Activated naive CD8-positive, alpha-beta T cell treated with anti-CD3 and anti-CD28 coated beads, Interleukin-2, amount 50 U/mL, for 24 hours (primary cell): ENCODE measurements around the gene MIA2.
"Not testable (repeated sequence)": the region's sequence is repeated elsewhere in the genome, so short reads cannot be mapped to it uniquely, and the experiment has no call there.

Experiments
- ATAC-seq: fragments of 150-1000 bp; cut with Tn5 transposase; one replicate; pipeline ENCODE4 v1.10.0; 2021
- DNase-seq: peaks from one replicate; pipeline ENCODE4 v3.0.0; 2021
- H3K27ac Mint-ChIP-seq: one replicate; pipeline ENCODE4 v1.8.0; 2021; ENCODE audit warnings: mild to moderate bottlenecking, mixed read lengths
- H3K27me3 Mint-ChIP-seq: one replicate; pipeline ENCODE4 v1.8.0; 2021; ENCODE audit warnings: mixed read lengths
- H3K36me3 Mint-ChIP-seq: one replicate; pipeline ENCODE4 v1.8.0; 2021; ENCODE audit warnings: low read depth, mixed read lengths
- H3K4me1 Mint-ChIP-seq: one replicate; pipeline ENCODE4 v1.8.0; 2021; ENCODE audit warnings: mixed read lengths
- H3K4me3 Mint-ChIP-seq: one replicate; pipeline ENCODE4 v1.8.0; 2021; ENCODE audit warnings: mild to moderate bottlenecking, moderate library complexity, mixed read lengths
- H3K9me3 Mint-ChIP-seq: one replicate; pipeline ENCODE4 v1.8.0; 2021; ENCODE audit warnings: mixed read lengths

MIA2 gene

DNA sequence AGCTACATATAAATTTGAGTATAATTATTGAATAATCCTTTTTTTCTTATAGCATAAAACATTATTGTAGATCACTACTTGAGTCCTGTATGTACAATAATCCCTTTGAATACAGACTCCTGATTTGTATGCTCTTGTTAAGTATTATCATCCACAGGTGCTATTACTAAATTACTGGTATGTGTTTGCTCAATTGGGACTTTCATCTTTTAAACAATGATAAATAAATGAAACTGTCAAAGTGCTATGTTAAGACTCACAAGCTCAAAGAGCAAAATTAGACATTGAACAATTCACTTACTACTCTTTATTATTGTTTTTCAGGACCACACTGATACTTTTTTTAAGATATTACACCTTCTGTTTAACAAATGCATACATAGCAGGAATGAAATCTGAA lies 17.8 kb downstream of the MIA2 start:
- no peaks in the 10 kb centered on the region for H3K36me3 Mint-ChIP-seq
- no peak overlapping the region for H3K27ac Mint-ChIP-seq
- ATAC-seq = no peak
- peaks cover 6% of the 10 kb centered on the region for H3K4me1 Mint-ChIP-seq
- H3K4me3 Mint-ChIP-seq = no peak overlapping the region
- H3K9me3 Mint-ChIP-seq = no peaks in the 10 kb centered on the region
- DNase-seq = no peak
- H3K27me3 Mint-ChIP-seq = peaks cover 3% of the 10 kb centered on the region

GRCh38 chr14:39257388-39257787 lies 23.7 kb downstream of the MIA2 start:
- not testable (repeated sequence) for H3K27me3 Mint-ChIP-seq

GRCh38 chr14:39258782-39259545 lies 25.2 kb downstream of the MIA2 start:
- H3K36me3 Mint-ChIP-seq = peaks cover 2% of the 10 kb centered on the region
- H3K4me1 Mint-ChIP-seq = peaks cover 10% of the 10 kb centered on the region
- H3K27ac Mint-ChIP-seq = no peak overlapping the region
- ATAC-seq (no peak), DNase-seq (no peak)
- peaks cover 20% of the 10 kb centered on the region for H3K9me3 Mint-ChIP-seq
- H3K27me3 Mint-ChIP-seq = no peaks in the 10 kb centered on the region
- no peak overlapping the region for H3K4me3 Mint-ChIP-seq

More at GRCh38 chr14:39257388-39257787, 23.7 kb downstream of the MIA2 start:
- peaks cover 17% of the 10 kb centered on the region for H3K9me3 Mint-ChIP-seq
- H3K27ac Mint-ChIP-seq, H3K4me3 Mint-ChIP-seq, DNase-seq, H3K36me3 Mint-ChIP-seq, H3K4me1 Mint-ChIP-seq, ATAC-seq: not testable (repeated sequence)

GRCh38 chr14:39260161-39260560 lies 26.4 kb downstream of the MIA2 start:
- peaks cover 11% of the 10 kb centered on the region for H3K4me1 Mint-ChIP-seq
- not testable (repeated sequence) for ATAC-seq

GRCh38 chr14:39262214-39262613 lies 28.5 kb downstream of the MIA2 start:
- not testable (repeated sequence) for H3K27me3 Mint-ChIP-seq, DNase-seq, H3K36me3 Mint-ChIP-seq, H3K27ac Mint-ChIP-seq, H3K4me3 Mint-ChIP-seq, ATAC-seq
- Mint-ChIP-seq H3K9me3 (peaks cover 21% of the 10 kb centered on the region), H3K4me1 (peaks cover 16% of the 10 kb centered on the region)

More at GRCh38 chr14:39260161-39260560, 26.4 kb downstream of the MIA2 start:
- H3K9me3 Mint-ChIP-seq = peaks cover 21% of the 10 kb centered on the region
- H3K4me3 Mint-ChIP-seq, H3K27ac Mint-ChIP-seq, H3K36me3 Mint-ChIP-seq, DNase-seq, H3K27me3 Mint-ChIP-seq: not testable (repeated sequence)

- no peak overlapping the region for H3K27ac Mint-ChIP-seq
- no peak for ATAC-seq
Measured at GRCh38 chr14:39264057-39264456, 30.3 kb downstream of the MIA2 start.

DNA sequence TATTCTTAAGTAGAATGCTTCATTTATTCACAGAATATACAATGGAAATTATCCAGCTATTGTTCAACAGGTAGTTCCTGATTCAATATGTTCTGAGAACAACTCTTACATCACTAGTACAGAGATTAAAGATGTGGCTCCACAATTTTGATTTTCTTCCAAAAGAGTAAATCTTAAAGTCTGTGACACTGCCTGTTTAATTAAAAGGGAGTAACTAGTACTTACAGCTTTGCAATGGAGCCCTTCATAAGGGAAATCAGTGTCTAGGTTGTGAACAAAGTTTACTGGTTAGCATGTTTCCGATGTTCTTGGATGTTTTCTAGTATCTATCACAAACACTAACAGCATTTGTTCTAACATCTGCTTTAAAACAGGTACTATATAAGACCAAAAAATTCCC lies 30.8 kb downstream of the MIA2 start:
- no peak overlapping the region for H3K4me3 Mint-ChIP-seq
- no peak for DNase-seq
- H3K36me3 Mint-ChIP-seq = no peaks in the 10 kb centered on the region
- no peak for ATAC-seq
- H3K9me3 Mint-ChIP-seq = peaks cover 10% of the 10 kb centered on the region
- H3K27ac Mint-ChIP-seq = no peak overlapping the region
- peaks cover 36% of the 10 kb centered on the region for H3K4me1 Mint-ChIP-seq
- no peaks in the 10 kb centered on the region for H3K27me3 Mint-ChIP-seq

More at GRCh38 chr14:39264057-39264456, 30.3 kb downstream of the MIA2 start:
- H3K4me1 Mint-ChIP-seq = peaks cover 31% of the 10 kb centered on the region
- DNase-seq = no peak
- H3K4me3 Mint-ChIP-seq = no peak overlapping the region
- no peaks in the 10 kb centered on the region for H3K36me3 Mint-ChIP-seq
- no peaks in the 10 kb centered on the region for H3K27me3 Mint-ChIP-seq
- peaks cover 10% of the 10 kb centered on the region for H3K9me3 Mint-ChIP-seq

DNA sequence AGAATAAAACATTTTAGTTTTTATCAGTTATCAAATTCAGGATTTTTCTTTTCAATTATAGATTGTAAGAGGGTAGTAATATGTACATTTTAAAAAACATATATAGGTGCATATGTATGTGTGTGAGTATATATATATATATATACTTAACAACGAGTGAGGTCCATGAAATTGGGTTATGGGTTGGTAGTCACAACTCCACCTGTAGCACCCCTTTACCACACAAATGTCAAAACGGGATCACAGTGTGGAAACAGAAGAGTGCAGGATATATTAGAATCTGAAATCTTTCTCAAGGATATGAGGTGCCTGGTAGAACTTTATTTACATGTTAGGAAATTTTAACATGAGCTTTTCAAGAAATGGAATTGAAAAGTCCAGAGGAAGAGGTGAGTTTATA lies 31.3 kb downstream of the MIA2 start:
- no peak overlapping the region for H3K4me3 Mint-ChIP-seq
- DNase-seq = no peak
- H3K36me3 Mint-ChIP-seq = no peaks in the 10 kb centered on the region
- H3K9me3 Mint-ChIP-seq = peaks cover 6% of the 10 kb centered on the region
- no peaks in the 10 kb centered on the region for H3K27me3 Mint-ChIP-seq
- ATAC-seq = no peak
- H3K4me1 Mint-ChIP-seq = peaks cover 41% of the 10 kb centered on the region
- no peak overlapping the region for H3K27ac Mint-ChIP-seq

GRCh38 chr14:39265806-39266524 lies 32.2 kb downstream of the MIA2 start:
- ATAC-seq (no peak), DNase-seq (no peak)
- H3K4me1 Mint-ChIP-seq = peaks cover 50% of the 10 kb centered on the region
- peaks cover 4% of the 10 kb centered on the region for H3K9me3 Mint-ChIP-seq
- peak overlapping the region; percentile 78 for H3K4me3 Mint-ChIP-seq
- no peaks in the 10 kb centered on the region for H3K27me3 Mint-ChIP-seq
- no peaks in the 10 kb centered on the region for H3K36me3 Mint-ChIP-seq
- H3K27ac Mint-ChIP-seq = peak overlapping the region; percentile 91

- H3K27ac Mint-ChIP-seq = peak overlapping the region; percentile 91
- peak overlapping the region; percentile 78 for H3K4me3 Mint-ChIP-seq
- no peaks in the 10 kb centered on the region for H3K27me3 Mint-ChIP-seq
- ATAC-seq (no peak), DNase-seq (peak; percentile 44)
- H3K9me3 Mint-ChIP-seq = peaks cover 4% of the 10 kb centered on the region
- H3K36me3 Mint-ChIP-seq = no peaks in the 10 kb centered on the region
- peaks cover 56% of the 10 kb centered on the region for H3K4me1 Mint-ChIP-seq
Measured at GRCh38 chr14:39266525-39266870, 32.8 kb downstream of the MIA2 start.

- DNase-seq (peak; percentile 80), ATAC-seq (peak; percentile 84)
- peaks cover 61% of the 10 kb centered on the region for H3K4me1 Mint-ChIP-seq
- H3K27me3 Mint-ChIP-seq = no peaks in the 10 kb centered on the region
- H3K9me3 Mint-ChIP-seq = peaks cover 4% of the 10 kb centered on the region
- peak overlapping the region; percentile 78 for H3K4me3 Mint-ChIP-seq
- peaks cover 2% of the 10 kb centered on the region for H3K36me3 Mint-ChIP-seq
- peak overlapping the region; percentile 91 for H3K27ac Mint-ChIP-seq
Measured at GRCh38 chr14:39266871-39267607, 33.3 kb downstream of the MIA2 start.

GRCh38 chr14:39267608-39268005 lies 33.9 kb downstream of the MIA2 start:
- peak overlapping the region; percentile 78 for H3K4me3 Mint-ChIP-seq
- H3K36me3 Mint-ChIP-seq = peaks cover 2% of the 10 kb centered on the region
- no peaks in the 10 kb centered on the region for H3K27me3 Mint-ChIP-seq
- no peak for ATAC-seq
- peak overlapping the region; percentile 91 for H3K27ac Mint-ChIP-seq
- peaks cover 65% of the 10 kb centered on the region for H3K4me1 Mint-ChIP-seq
- no peak for DNase-seq
- peaks cover 4% of the 10 kb centered on the region for H3K9me3 Mint-ChIP-seq

GRCh38 chr14:39268393-39268792 lies 34.7 kb downstream of the MIA2 start:
- Mint-ChIP-seq H3K4me1 (peaks cover 73% of the 10 kb centered on the region), H3K4me3 (peak overlapping the region; percentile 78), H3K36me3 (peaks cover 9% of the 10 kb centered on the region), H3K9me3 (peaks cover 4% of the 10 kb centered on the region), H3K27ac (peak overlapping the region; percentile 91), H3K27me3 (no peaks in the 10 kb centered on the region)
- DNase-seq (no peak), ATAC-seq (no peak)

- DNase-seq (no peak), ATAC-seq (no peak)
- peaks cover 77% of the 10 kb centered on the region for H3K4me1 Mint-ChIP-seq
- no peak overlapping the region for H3K27ac Mint-ChIP-seq
- H3K9me3 Mint-ChIP-seq = peaks cover 5% of the 10 kb centered on the region
- peaks cover 16% of the 10 kb centered on the region for H3K36me3 Mint-ChIP-seq
- H3K27me3 Mint-ChIP-seq = no peaks in the 10 kb centered on the region
- H3K4me3 Mint-ChIP-seq = no peak overlapping the region
Measured at GRCh38 chr14:39272918-39273317, 39.2 kb downstream of the MIA2 start.
